HG03457 (cell line): ENCODE data around the gene FAM222B.
"Not testable (repeated sequence)": the region's sequence is repeated elsewhere in the genome, so short reads cannot be mapped to it uniquely, and the experiment has no call there.

Experiments
- ATAC-seq: cut with Tn5 transposase; IDR thresholded peaks from one replicate; pipeline ENCODE4 v1.9.1; 2021; ENCODE audit warnings: moderate number of reproducible peaks; ENCODE audit not compliant: unreplicated experiment

The FAM222B gene

GRCh38 chr17:28734712-28735241 lies 107.8 kb downstream of the FAM222B start:
- ATAC-seq: no peak

DNA sequence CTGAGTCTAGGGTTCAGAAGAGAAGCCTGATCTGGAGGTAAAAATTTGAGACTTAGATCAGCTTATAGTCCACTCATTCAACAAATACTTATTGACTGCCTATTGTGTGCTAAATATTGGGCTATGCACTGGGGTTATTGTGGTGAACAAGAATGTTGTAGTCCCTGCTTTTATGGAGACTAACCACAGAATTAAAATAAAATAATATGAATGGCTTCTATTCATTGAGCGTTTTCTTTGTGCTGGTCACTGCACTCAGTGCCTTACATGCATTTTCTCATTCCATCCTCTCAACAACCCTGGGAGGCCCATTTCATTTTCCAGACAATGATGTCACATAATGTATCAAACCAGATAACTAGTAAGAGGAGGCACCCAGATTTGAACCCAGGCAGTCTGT lies 109.2 kb downstream of the FAM222B start:
- no peak for ATAC-seq

GRCh38 chr17:28729950-28730330 lies 112.7 kb downstream of the FAM222B start:
- ATAC-seq: no peak

- peak; percentile 32 for ATAC-seq
Measured at GRCh38 chr17:28728364-28729200, 114.0 kb downstream of the FAM222B start, which contains the start of gene NEK8. Gene NEK8 (plus strand): TSS chr17:28728788. CDS start chr17:28728814, 26 bp downstream.

GRCh38 chr17:28726627-28727491 lies 115.7 kb downstream of the FAM222B start:
- peak; percentile 31 for ATAC-seq

DNA sequence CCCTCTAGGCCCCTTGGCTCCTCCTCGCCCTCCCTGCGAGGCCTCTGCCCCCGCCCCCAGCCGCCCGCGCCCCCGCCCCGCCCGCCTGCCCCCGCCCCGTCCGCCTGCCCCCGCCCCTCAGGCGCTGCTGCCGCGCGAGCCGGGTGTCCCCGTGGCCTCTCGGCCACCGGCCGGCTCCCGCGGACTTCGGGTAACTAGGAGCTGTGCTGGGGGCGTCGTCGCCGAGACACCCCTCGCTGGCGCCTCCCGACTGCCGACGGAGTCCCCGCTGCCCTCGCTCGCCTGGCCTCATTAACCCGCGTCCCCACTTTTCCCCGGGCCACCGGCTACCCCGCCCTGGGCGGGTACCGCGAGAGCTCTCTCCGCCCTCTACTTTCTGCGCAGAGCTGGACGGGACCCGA lies 116.4 kb downstream of the FAM222B start, which contains the start of gene TLCD1:
Gene TLCD1 (minus strand): TSS at position 8 of the 401 bp plus-strand sequence. CDS start 136 bp downstream, outside the sequence.
- no peak for ATAC-seq

DNA sequence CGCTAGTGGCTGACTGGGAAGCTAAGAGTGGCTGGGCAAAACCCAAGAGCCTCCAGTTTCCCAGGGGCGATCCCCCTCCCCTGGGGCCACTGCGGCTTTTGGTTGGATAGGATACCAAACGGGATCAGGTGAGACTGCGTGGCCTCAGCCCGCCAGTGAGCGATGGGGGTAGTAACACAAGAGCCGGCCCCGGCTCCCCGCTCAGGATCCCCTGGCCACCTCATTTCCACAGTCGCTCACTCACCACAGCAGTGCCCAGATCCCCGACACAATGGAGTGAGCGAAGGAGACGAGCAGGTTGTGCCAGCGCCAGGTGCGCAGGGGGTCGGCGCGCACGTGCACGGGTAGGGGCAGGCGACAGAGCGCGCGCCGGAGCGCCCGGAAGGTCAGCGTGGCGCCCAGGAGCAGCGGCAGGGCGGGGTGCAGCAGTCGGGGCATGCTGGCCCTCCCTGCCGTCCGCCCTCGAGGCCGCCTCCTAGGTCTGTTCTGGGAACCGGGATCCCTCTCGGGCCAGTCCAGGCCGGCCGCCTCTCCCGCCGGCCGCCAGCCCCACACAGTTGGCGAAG lies 116.8 kb downstream of the FAM222B start:
- no peak for ATAC-seq

- no peak for ATAC-seq
Measured at GRCh38 chr17:28725166-28725659, 117.4 kb downstream of the FAM222B start.

GRCh38 chr17:28724500-28725165 lies 118.0 kb downstream of the FAM222B start:
- ATAC-seq: no peak

GRCh38 chr17:28723836-28724499 lies 118.6 kb downstream of the FAM222B start:
- ATAC-seq: not testable (repeated sequence)

GRCh38 chr17:28723159-28723835 lies 119.3 kb downstream of the FAM222B start:
- no peak for ATAC-seq

- ATAC-seq: no peak
Measured at GRCh38 chr17:28722417-28723158, 120.0 kb downstream of the FAM222B start.

DNA sequence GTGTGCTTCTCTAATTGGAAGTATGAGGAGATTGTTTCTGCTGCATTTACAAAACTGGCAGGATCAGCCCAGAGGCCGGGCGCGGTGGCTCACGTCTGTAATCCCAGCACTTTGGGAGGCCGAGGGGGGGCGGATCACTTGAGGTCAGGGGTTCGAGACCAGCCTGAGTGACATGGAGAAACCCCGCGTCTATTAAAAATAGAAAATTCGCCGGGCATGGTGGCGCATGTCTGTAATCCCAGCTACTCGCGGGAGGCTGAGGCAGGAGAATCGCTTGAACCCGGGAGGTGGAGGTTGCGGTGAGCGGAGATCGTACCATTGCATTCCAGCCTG lies 121.6 kb downstream of the FAM222B start:
- ATAC-seq: not testable (repeated sequence)

DNA sequence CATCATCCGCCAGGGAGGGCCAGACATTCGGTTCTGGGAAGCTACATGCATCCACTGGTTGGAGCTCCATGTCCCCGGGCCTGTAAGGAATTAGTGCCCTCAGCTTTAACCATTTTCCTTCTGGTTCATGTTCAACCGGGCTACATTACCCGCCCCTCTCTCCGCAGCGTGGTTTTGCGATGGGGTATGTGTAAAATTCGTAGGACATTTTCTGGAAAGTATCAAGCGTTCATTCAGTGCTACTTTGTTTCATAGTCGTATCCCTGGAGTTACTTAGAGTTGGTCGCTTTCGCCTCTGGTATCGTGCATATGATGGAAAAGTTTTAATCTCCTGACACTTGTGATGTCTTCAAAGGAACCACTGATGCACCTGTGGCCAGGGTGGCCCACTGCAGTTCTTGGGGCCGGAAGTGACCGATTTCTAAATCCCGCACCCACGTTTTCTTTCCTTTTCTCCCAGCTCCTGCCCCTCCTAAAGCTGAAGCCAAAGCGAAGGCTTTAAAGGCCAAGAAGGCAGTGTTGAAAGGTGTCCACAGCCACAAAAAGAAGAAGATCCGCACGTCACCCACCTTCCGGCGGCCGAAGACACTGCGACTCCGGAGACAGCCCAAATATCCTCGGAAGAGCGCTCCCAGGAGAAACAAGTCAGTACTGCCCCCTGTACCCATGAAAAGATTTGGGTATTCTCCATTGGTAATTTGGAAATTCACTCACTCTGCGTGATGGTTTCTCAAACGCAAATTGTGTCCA lies 122.2 kb downstream of the FAM222B start:
- no peak for ATAC-seq

- no peak for ATAC-seq
Measured at GRCh38 chr17:28719021-28719433, 123.6 kb downstream of the FAM222B start.

- no peak for ATAC-seq
Measured at GRCh38 chr17:28718333-28719020, 124.1 kb downstream of the FAM222B start.

- ATAC-seq: no peak
Measured at GRCh38 chr17:28717578-28718332, 124.8 kb downstream of the FAM222B start, which contains the start of gene RAB34. Gene RAB34 (minus strand): TSS chr17:28717868. CDS start chr17:28717266, 602 bp downstream.
